Measurements from ENCODE around the gene CACNA1H. TPM values are rescaled to one million over a fixed set of nuclear protein-coding genes. Genes with fewer than 3 reads are reported as not detected.

Gene CACNA1H
- total and polyA plus RNA-seq, 9 of the 15 experiments (the other 6 are each of a cell fraction or from before 2014, with no cell fraction given) = 0.10 to 0.18 TPM; not detected in 7

- H3K79me2 ChIP-seq (ENCODE audit: control insufficient read depth, insufficient read depth, low read length) = no peaks in the 10 kb centered on the region
- ChIA-PET CTCF (ENCODE audit: low intra/inter-chr PET ratio) (no interaction called here), POLR2A (interaction anchor here (0.6 kb wide), 1 partner anchor 12 kb away, joined by 3 read pairs; no protein-coding TSS in a partner anchor)
- in situ Hi-C loops (cut with MboI) (no loop called here), intact Hi-C loops (cut with micrococcal nuclease) (no loop called here)
- no peaks in the 10 kb centered on the region for H3K9me3 ChIP-seq (replicated peaks; ENCODE audit: control insufficient read depth, insufficient read depth, low read depth, low read length)
- H3K9ac ChIP-seq (ENCODE audit: insufficient read depth in 1 of 2, low read depth in 2 of 2, low read length in 2 of 2) = no peak within 1 kb of the TSS; a peak in 1 of 4 replicates
- peaks cover 0 to 41% of the 10 kb centered on the region in 2 experiments; a peak in 2 of 5 replicates for H3K4me1 ChIP-seq (replicated peaks in 1 of 2; ENCODE audit: control insufficient read depth in 2 of 2, insufficient read depth in 2 of 2, low read length in 2 of 2)
- H3K27ac ChIP-seq (ENCODE audit: extremely low read depth, low read depth, low read length) = no peak within 1 kb of the TSS
- DNase-seq (ENCODE audit: extremely low read depth in 1 of 4, low spot score in 3 of 4) (no peak), ATAC-seq (no peak), FAIRE-seq (no peak)
- BruUV-seq (replicated peaks) = no TSS peak
- peaks cover 29 to 55% of the 10 kb centered on the region in 2 experiments for H3K27me3 ChIP-seq (ENCODE audit: control insufficient read depth in 2 of 2, insufficient read depth in 2 of 2, low read length in 2 of 2)
- H3K9me1 ChIP-seq (ENCODE audit: control insufficient read depth, insufficient read depth, low read length) = no peaks in the 10 kb centered on the region
- H2AFZ ChIP-seq (ENCODE audit: low read depth, low read length) = no peak within 1 kb of the TSS
- 7% methylated on average over 7 of the region's 10 CpGs for WGBS (ENCODE audit: insufficient coverage, low coverage, missing lambda C conversion rate)
- no peak for TF ChIP-seq ZC3H4 (CRISPR knock-in tag; IDR thresholded peaks at IDR 0.05; ENCODE audit: borderline replicate concordance)
- TF ChIP-seq NFATC3 (IDR thresholded peaks at IDR 0.05) = no peak
- TF ChIP-seq EHMT2 (IDR thresholded peaks at IDR 0.05) = no peak
- TF ChIP-seq CBFA2T2 (conservative IDR thresholded peaks at IDR 0.05) = no peak
- no peak for TF ChIP-seq TAL1 (IDR thresholded peaks at IDR 0.05)
- TF ChIP-seq E2F5 (CRISPR knock-in tag; IDR thresholded peaks at IDR 0.05) = no peak
- TF ChIP-seq ZBTB17 (CRISPR knock-in tag; IDR thresholded peaks at IDR 0.05) = no peak
- TF ChIP-seq FOXK1 (CRISPR knock-in tag; IDR thresholded peaks at IDR 0.05; ENCODE audit: borderline replicate concordance) = no peak
- TF ChIP-seq HMGN3 (IDR thresholded peaks at IDR 0.05; ENCODE audit: borderline replicate concordance, extremely low read depth, insufficient read length, low read depth, low read length) = no peak
- no peak for TF ChIP-seq THAP7 (CRISPR knock-in tag; IDR thresholded peaks at IDR 0.05)
- no peak for TF ChIP-seq XRCC3 (IDR thresholded peaks at IDR 0.05)
- no peak for TF ChIP-seq TRIM24 (IDR thresholded peaks at IDR 0.05)
- TF ChIP-seq ZNF512 (tag; IDR thresholded peaks at IDR 0.05) = no peak
- TF ChIP-seq ZNF3 (CRISPR knock-in tag; IDR thresholded peaks at IDR 0.05) = no peak
- TF ChIP-seq CBFB (CRISPR knock-in tag; IDR thresholded peaks at IDR 0.05) = no peak
- TF ChIP-seq ZNF282 (CRISPR knock-in tag; IDR thresholded peaks at IDR 0.05) = no peak
- TF ChIP-seq BDP1 (IDR thresholded peaks at IDR 0.05; ENCODE audit: insufficient read depth, insufficient read length) = no peak
- no peak for TF ChIP-seq CHD1 (IDR thresholded peaks at IDR 0.05; ENCODE audit: low read length)
- H4K20me1 ChIP-seq (replicated peaks; ENCODE audit: control insufficient read depth, insufficient read depth, low read length) = peaks cover 13% of the 10 kb centered on the region; the same call in 1 of the 2 replicates
- no peak within 1 kb of the TSS for H3K4me2 ChIP-seq (ENCODE audit: insufficient read depth, low read length)
- no peaks in the 10 kb centered on the region for H3K36me3 ChIP-seq (ENCODE audit: control insufficient read depth, insufficient read depth, low read length)
- H3K4me3 ChIP-seq = no peak within 1 kb of the TSS
Measured at GRCh38 chr16:1225051-1225451, 72.1 kb downstream of the CACNA1H start, which contains the start of gene TPSG1. Gene TPSG1, minus strand, starts transcription at chr16:1225268. Its CDS starts 16 bp downstream, at chr16:1225252.

Data from K562 (cell line).